Superior temporal gyrus (tissue), 1 donor: ENCODE measurements around the gene SORCS2.

Experiments
- DNase-seq: peaks from one replicate; pipeline ENCODE4 v3.0.0-alpha.2; 2016; ENCODE audit errors: extremely low spot score

Gene SORCS2

DNA sequence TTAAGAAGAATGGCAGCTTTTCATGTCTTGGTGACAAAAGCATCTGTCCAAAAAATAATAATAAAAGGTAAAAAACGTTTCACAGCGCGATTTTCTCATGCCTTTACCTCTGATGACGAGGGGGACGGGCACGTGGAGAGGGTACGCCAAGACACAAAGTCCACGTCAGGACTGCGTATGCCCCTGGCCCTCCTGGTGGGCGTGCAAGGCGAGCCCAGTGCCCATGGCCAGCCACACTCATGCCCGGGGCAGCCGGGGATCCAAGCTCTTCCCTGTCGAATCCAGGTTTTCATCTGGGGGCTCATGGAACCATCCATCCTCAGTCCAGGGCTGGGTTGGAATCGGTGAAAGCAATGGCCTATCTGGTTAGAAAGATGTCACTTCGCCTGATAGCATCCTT lies 570.8 kb downstream of the SORCS2 start:
- DNase-seq: no peak

DNA sequence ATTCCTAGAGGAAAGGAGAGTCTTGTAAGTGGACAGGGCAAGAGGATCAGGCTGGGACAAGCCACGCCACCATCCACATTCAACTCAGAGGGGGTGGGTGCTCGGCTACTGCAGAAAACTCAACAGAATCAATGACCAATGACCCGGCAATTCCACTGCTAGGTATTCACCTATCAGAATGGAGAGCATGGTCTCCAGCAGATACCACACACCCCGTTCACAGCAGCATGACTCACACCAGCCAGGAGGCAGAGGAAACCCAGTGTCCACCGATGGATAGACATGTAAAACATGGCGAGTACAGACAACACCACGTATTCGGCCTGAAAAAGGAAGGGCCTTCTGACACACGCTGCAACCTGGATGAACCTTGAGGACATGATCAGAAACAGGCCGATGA lies 571.5 kb downstream of the SORCS2 start:
- no peak for DNase-seq

DNA sequence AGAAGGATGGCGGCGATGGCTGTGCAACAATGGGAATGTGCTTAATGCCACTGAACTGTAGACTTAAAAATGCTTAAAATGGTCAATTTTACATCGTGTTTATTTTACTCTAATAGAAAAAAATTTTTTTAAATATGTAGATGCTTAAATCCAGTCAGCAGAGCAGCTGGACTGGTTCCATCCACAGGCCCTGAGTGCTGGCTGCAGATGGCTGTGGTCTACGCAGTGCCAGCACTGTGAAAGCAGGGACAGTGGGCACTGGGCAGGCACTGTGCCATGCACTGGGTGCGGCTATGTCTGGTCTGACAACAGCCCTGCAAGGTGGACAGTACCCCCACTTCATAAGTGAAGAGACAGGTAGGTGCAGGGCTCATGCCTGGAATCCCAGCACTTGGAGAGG lies 572.1 kb downstream of the SORCS2 start:
- DNase-seq: no peak

DNA sequence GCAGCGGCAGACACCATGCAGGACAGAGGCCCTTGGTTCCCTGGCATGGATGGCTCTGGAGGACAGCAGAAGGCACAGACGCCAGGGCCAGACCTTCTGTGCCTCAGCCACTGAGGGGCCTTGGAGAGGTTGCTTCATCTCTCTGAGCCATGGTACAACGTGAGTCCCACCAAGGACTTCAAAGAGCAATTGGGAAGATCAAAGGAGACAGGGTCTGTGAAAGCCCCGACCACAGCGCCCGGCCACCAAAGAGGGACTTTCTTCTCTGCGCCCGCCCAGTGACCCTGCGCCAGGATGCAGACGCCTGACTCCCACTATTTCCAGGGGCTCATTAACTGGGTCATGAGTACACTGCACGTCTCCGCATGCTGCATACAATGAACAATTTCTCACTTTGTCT lies 573.3 kb downstream of the SORCS2 start:
- DNase-seq: no peak

DNA sequence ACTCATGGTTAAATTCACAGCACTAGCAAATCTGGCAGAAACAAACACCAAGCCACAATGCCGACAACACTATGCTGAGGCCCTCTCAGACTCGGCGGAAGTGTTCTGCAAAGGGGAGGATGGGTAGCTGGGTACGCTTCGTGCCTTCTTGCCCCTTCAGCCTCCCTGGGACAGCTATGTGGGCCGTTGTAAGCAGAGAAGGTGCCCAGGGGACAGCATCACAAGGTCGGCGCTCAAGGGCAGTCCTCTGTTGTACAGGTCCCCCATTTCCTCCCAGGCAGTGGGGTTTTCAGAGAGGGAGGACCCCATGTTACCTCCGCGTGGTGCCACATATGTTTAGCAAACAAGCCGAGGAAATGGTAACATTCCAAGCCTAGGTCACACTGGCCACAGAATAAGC lies 573.7 kb downstream of the SORCS2 start:
- DNase-seq: no peak

DNA sequence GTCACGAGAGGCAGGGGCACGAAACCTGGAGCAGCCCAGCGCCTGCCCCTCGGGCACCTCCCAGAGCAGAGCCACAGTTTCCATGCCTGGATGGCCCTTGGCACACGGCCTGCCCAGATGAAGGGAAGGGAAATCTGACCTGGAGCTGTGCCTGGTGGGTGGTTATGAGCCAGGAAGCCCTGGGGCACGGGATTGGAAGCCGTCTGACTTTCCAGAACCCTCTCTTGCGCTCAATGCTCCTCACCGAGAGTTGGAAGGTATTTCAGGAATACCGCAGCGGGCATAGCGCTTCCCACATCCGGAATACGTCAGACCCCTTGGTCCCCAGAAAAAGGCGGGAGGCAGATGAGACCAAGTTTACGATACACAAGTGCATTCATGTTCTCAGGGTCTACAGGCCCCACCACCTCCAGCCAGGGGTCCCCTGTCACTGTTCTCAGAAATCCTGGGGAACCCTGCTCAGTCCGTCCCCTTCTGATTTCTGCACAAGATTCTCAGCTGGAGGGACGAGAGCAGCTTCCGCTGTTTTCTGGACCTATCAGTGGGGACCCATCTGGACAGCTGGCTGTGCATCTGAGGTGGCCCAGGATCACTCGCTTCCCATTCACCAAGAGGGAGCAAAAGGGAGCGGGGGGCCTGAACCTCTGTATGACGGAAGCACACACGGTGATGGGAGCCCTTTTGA lies 574.5 kb downstream of the SORCS2 start:
- DNase-seq: no peak

DNA sequence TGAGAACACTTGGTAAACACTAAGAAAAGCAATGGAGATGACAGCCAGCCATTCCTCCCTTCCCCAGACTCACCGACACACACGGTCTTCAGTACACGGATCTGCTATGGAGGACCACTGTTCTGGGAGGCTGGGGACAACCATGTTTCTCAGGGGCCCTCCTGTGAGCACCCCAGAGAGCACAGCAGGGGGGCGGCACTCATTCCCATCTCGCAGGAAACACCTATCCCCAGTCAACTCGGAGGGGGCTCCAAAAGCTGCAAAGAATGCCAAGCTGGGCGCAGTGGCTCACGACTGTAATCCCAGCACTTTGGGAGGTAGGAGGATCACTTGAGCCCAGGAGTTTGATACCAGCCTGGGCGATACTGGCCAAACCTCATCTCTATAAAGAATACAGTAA lies 575.2 kb downstream of the SORCS2 start:
- no peak for DNase-seq

DNA sequence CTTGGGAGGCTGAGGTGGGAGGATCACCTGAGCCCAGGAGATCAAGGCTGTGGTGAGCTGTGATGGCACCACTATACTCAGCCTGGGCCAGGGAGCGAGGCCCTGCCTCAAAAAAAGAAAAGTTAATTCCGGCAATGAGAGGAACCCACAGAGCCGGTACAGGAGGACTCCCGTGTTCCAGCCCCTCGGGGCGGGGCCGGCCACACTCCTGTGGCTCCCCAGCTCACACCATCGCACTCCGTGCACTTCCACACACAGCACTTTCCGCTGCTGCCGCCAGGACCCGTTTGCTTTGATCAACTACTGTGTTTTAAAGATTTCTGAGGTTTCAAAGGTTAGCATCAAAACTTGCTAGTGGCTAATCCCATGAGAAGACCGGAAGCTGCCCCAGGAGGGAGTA lies 575.6 kb downstream of the SORCS2 start:
- no peak for DNase-seq

DNA sequence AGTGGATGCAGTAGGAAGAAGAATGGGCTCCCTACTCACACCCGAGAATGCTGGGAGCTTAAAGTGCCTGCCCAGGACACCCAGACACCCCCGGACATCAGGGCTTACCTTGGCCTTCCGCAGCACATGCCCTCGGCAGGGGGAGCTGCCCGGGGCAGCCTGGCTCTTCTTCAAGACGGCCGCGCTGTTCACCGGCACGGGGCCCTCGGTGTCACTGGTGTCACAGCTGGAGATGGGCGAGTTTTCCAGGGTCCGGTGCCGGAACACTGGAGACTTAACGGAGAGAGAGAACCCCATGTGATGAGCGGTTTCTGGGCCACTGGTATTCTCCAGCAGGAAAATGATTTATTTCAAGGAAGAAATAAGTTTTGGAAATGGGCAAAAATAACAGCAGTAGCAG lies 576.4 kb downstream of the SORCS2 start:
- no peak for DNase-seq

DNA sequence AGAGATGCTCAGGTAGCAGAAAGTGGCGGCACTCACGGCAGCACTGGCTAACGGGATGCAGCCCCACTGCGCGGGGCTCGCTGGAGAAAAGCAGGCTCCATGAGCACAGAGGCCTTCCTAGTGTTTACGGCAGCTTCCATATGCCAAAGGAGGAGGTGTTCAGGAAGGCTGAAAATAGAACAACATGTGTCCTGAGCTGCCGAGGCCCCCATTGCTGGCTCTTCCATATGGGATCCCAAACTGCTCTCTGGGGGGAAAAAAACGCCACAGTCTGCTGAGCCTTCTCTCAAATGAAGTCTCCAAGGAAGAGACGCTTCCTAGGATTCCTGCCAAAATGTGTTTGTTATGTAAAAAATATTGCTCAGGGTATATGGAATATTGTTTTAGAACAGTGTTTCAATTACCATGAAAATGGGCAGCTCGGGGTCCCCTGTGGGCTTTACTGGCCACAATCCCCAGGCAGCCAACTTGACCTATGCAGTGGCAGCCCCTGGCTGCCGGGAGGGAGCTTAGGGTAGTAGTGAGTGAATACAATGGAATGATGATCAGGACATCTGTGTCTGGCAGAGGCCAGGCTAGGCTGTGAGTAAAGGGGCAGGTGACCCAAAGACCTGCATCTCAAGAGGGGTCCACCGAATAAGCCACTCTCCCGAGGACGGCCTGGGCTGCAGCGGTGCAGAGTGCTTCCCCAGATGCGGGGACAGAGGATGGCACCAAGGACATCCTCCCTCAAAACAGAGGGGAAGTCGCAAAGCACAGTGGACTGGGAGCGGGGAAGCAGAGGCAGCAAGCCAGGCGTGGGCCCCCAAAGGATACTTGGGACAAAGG lies 577.3 kb downstream of the SORCS2 start:
- DNase-seq: peak; percentile 72

DNA sequence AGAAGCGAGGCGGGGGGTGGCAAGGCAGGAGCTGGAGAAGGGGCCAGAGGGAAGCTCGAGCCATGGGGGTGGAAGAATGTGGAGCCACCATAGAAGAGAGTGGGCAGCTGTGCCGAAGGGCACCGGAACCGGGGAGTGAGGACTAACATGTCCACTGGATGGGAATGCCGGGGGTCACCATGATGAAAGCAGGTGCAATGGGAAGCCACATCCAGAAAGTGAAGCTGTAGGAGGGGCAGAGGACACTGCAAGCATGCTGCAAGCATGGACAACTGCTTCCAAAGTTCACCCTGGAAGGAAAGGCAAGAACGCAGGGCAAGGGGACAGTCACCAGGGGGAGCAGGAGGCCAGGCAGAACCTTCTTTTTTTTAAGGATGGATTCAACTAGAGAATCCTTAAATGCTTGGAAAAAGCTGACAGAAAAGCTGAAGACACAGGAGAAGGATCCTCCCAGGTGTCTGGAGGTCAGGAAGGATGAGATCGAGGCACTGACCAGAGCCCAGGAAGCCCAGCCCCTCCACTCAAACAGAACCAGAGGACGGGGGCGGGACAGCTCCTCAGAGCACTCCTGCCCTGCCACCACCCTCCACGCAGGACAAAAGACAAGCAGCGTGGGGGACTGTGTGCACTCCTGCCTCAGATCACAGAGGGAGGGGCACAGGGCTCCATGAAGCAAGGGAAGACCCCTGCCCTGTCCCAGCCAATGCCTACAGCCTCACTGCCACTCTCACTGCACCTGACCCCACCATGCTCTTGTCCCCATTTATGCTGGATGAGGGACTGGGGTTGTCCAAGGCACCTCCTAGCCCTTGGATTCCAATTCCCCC lies 578.1 kb downstream of the SORCS2 start:
- no peak for DNase-seq

DNA sequence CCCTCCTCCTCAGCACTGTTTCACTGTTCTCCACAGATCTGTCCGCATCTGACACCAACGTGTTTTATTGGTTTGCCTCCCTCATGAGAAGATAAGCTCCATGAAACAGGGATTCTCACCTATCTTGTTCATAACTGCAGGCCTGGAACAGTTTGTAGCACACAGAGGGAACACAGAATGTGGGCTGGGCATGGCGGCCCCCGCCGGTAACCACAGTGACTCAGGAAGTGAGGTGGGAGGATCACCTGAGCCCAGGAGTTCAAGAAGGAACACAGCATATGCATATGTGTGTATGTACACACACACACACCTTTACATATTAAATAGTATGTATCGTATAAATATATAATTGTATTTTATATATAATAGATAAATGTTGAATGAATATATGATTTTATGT lies 578.7 kb downstream of the SORCS2 start:
- DNase-seq: no peak

DNA sequence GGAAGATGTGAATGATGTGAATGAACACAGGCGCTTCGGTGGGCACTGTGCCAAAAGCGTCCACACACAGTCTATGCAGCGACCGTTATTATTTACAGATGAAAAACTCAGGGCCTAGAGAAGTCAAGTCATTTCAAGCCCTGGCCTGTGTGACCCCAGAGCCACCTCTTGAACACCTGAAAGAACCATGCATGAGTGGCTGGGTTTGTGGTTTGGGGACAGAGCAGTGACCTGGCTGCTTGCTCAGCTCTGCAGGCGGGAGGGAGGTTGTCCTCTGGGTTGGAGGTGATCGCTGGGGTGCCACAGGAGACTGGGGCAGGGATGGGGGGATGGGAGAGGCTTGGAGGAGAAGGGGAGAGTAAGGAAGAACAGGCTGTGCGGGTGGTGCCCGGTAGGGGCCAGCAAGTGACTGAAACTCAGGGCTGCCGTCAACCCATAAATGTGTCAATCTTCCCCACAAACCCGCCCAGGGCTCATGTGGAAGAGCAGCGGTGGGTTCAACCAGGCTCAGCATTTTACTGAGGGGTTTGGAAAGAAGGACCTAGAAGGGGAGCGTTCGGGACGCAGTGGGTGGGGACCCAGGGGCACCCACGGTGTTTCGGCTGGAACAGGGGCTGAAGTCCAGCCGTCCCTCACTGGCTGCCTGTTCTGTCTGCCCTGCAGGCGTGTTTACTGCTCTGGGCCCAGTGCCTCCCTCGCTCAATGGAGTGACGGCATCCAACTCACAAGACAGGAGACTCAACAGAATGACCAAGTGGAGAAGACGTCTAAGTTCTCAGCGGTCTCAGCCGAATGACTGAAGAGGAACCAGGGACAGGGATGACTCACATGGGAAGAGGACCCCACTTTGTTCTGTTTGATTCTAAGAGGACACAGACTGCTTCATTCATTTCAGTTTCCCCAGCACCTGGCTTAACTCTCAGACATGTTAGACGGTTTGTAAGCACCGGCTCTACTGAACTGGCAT lies 579.5 kb downstream of the SORCS2 start:
- DNase-seq: no peak

DNA sequence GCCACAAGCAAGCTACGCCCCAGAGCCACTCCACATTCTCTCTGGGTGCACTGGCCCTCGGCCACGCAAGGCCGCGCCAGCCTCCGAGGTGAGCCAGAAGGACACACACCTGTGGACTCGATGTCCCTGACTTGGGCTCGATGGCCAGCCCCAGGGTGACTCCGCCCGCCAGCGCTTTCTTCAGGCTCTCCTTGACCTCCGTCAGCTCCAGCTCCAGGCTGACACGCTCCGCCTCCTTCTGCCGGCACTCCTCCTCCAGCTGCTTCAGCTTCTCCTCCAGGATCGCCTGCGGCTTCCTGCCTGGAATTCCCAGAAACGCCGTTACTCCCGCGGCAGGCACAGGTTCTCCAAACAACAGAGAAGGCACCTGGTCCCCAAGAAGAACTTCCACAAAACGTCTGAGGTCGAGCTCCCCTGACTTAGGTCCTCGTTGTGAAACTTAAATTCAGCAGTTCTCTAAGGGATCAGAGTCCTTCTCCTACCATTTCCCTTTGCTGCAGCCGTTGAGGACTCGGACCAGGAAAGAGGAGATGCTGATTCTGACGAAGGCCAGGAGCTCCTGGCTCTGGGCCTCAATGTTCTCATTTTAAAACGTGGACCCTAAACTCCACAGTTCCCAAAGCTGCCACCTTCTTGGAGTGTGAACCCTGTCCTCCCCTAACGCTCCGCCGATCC lies 580.5 kb downstream of the SORCS2 start:
- no peak for DNase-seq

DNA sequence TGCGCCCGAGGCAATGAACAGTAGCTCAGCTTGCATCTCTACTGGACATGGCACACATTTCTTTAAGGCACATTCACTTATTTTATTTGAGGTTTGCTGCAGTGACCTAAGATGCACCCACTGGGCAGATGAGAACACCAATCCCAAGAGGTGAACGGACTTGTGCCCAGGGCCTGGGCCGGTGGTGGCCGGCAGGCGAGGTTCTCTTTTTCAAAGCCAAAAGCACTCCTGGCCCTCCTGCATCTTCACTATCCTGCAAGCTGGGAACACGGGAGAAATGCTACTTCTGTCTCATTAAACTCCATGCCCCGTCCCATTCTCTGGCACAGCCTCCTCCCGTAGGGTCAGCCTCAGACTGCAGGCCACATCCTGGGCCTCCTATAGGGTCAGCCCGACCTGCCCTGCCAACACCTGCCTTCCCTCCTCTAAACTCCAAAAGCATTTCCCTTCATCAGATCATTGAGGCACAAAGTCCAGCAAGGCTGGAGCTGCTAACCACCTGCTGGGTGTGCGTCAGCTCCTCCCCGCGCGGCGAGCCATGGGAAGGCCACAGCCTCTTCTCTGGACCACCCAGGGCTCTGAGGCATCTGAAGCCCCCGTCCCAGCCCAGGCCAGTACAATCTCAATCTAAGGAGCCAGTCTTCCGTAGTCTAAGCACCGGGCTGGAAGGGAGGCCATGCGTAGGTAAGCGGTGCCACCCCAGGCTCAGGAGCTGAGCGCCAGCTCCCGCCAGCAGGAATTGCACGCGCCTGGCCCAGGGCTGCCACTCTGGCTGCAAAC lies 581.3 kb downstream of the SORCS2 start:
- no peak for DNase-seq

DNA sequence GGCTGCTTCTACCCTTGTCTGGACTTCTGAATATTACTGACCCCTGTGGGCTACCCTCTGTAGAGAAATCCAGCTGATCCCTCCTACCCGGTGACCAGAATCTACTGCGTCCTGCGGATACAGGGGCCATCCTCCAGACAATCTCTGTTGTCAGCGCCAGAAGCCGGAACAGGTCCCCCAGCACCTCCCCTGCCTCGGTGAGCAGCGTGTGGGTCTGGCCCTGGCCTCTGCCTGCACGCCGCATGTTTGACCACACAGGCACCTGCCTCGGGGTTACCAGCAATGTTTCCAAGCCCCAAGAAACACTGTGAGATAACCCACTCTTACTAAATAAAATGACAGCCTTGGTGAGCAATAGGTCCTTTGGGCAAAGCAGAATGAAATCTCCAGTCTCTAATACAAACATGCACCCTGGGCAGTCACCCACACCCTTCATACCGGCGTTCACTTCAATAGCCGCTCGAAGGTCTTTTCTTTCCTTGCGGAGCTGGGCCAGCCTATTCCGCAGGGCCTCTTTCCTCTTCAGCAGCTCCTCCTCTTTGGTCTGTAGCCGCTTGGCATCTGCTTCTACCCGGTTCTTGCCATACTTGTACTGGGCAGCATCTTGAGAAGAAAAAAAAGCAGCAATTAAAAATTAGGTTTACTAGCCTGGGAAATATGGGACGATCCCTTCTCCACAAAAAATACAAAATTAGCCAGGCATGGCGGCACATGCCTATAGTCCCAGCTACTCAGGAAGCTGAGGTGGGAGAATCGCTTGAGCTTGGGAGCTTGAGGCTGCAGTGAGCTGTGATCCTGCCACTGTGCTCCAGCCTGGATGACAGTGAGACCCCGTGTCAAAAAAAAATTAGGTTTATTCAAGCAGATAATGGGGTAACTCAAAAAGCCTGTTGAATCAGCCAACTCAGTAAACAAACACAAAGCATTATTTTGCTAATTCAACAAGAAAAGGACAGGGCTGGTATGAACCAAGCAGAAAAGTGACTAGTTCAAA lies 582.3 kb downstream of the SORCS2 start:
- no peak for DNase-seq

DNA sequence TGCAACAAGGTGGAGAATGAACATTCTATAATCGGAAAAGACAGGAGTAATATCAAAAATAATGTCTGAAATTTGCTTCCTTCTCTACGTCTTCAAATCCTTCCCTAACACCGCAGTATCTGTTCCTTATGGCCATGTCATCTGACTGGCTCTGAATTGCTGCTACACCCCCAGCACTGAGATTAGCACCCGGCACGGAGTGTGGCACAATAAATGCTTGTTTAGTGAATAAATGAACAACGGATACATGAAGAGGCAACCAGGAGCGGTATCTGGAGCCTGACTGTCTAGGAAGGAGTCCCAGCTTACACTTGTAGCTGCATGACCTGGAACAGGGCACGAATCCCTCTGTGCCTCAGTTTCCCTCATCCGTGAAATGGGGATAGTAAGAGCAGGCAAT lies 583.1 kb downstream of the SORCS2 start:
- DNase-seq: no peak

DNA sequence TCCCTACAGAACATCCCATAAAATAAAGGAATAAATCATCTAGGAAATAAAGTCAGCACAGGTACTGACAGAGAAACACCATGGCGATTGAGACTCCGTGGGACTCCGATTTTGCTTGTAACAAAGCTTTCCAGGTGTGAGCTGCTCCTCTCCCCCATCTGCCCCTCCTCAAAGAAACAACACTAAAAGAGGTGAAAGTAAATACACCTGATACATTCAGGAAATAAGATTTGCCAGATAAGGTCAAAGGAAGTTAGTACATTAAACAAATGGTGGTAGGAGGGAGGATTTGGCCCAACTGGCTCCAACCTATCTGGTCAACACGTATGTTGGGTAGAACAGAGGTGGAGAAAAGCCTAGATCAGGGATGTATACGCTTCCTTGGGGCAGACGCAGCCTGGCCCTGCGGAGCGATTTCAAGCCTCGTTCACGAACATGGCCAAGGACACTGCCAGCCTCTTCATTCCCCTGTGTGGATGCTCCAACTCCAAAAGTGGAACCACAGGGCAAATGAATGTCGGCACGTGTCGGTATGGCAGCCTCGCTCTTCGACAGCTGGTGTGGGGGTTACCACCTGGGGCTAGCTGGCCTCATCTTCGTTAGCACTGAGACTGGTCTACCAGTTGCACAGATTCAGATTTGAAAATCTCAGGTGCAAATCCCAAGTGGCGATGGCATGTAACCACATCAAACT lies 584.8 kb downstream of the SORCS2 start:
- no peak for DNase-seq
